DOHH2 (cell line): ENCODE measurements around the gene DNMT1.
A peak's percentile ranks its signal among the peaks of the same experiment; 100 is the strongest.

Experiments
- H3F3A ChIP-seq: fragments of 200-600 bp; sonication (generic), shearing (Covaris generic); 2 replicates; pipeline ENCODE4 v1.6.0; 2016; ENCODE audit warnings: antibody characterized with exemption, mild to moderate bottlenecking; ENCODE audit not compliant: control insufficient read depth, insufficient read depth
- H3K27ac ChIP-seq: fragments of 200-600 bp; sonication (generic); 2 replicates; pipeline ENCODE4 v1.5.1; 2014; ENCODE audit warnings: low read depth, mild to moderate bottlenecking, low read length, moderate library complexity
- H3K27me3 ChIP-seq: fragments of 200-600 bp; sonication (generic); 2 replicates; pipeline ENCODE4 v1.6.1; 2014; ENCODE audit warnings: mild to moderate bottlenecking, low read length, mixed read lengths; ENCODE audit not compliant: control insufficient read depth
- H3K36me3 ChIP-seq: fragments of 200-600 bp; sonication (generic); 2 replicates; pipeline ENCODE4 v1.6.1; 2014; ENCODE audit warnings: mild to moderate bottlenecking, low read length, moderate library complexity, mixed read lengths; ENCODE audit not compliant: control insufficient read depth
- H3K4me1 ChIP-seq: fragments of 200-600 bp; sonication (generic); 2 replicates; pipeline ENCODE4 v1.6.1; 2014; ENCODE audit warnings: mild to moderate bottlenecking, low read length, mixed read lengths; ENCODE audit not compliant: control insufficient read depth
- H3K4me2 ChIP-seq: fragments of 200-600 bp; sonication (generic); 2 replicates; pipeline ENCODE4 v1.6.0; 2014; ENCODE audit warnings: mild to moderate bottlenecking, low read length, moderate library complexity
- H3K4me3 ChIP-seq: fragments of 200-600 bp; sonication (generic); 2 replicates; pipeline ENCODE4 v1.5.1; 2014; ENCODE audit warnings: mild to moderate bottlenecking, low read length, mixed read lengths
- H3K79me2 ChIP-seq: fragments of 200-600 bp; sonication (generic); 2 replicates; pipeline ENCODE4 v1.6.1; 2014; ENCODE audit warnings: mild to moderate bottlenecking, low read length, mixed read lengths; ENCODE audit not compliant: control insufficient read depth
- H3K9me2 ChIP-seq: fragments of 200-600 bp; sonication (generic); replicated peaks from 2 replicates; pipeline ENCODE4 v1.6.1; 2014; ENCODE audit warnings: mild to moderate bottlenecking, low read length, mixed read lengths; ENCODE audit not compliant: control insufficient read depth
- H3K9me3 ChIP-seq: fragments of 200-600 bp; sonication (generic); 2 replicates; pipeline ENCODE4 v1.6.1; 2014; ENCODE audit warnings: antibody characterized with exemption, low read length, mixed read lengths; ENCODE audit not compliant: control insufficient read depth, insufficient read depth
- H4K20me1 ChIP-seq: fragments of 200-600 bp; sonication (generic); 2 replicates; pipeline ENCODE4 v1.6.0; 2014; ENCODE audit warnings: low read depth, mild to moderate bottlenecking, antibody characterized with exemption, low read length, moderate library complexity; ENCODE audit not compliant: control insufficient read depth, insufficient read depth
- EZH2phosphoT487 ChIP-seq: fragments of 200-600 bp; sonication (generic); IDR thresholded peaks from 2 replicates; pipeline ENCODE4 v1.6.1; 2017; ENCODE audit warnings: borderline replicate concordance, mild to moderate bottlenecking, antibody characterized with exemption, low read length, moderate library complexity, mixed read lengths
- TF ChIP-seq, protein P1 (sequence below): fragments of 200-600 bp; sonication (generic); IDR thresholded peaks from one replicate; pipeline ENCODE4 v1.5.1; 2014; ENCODE audit warnings: antibody characterized with exemption, mild to moderate bottlenecking, low read depth, low read length; ENCODE audit not compliant: poor library complexity, severe bottlenecking

DNMT1 gene

DNA sequence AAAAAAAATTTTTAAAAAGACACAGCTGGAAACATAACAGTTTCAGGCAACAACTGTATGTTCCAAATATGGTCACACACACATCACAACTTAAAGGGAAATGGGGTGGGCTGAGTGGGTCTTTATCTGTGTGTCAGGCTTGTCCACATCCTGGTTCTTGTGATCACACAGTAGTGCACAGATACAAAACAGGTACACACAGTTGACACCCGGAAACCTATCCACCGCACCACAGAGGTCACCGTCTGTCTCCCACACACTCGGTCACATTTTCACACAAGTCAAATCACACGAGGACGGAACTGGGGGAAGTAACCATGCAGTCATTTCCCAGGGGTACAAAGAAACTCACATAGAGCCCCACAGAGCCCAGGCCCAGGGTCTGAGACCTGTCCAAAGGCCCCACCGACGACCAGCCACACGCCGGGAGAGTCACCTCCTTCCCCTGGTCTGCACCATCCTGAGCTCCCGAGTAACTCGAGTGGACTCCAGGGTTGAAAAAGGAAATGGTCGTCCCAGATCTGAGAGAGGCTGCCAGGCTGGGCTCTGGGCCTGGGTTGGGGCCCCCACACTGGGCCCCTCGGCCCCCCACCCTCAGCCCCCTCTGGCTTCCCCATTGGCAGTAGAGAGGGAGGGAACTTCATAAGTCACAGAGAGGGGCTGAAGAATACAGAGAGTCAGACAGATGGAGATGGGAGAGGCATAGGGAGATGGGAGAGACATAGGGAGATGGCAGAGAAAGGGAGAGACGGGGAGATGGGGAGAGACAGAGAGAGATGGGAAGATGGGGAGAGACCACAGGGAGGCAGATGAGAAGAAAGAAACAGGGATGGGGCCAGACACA lies 89.9 kb downstream of the DNMT1 start:
- H3K27me3 ChIP-seq, result no peaks in the 10 kb centered on the region
- peaks cover 45% of the 10 kb centered on the region for H3K79me2 ChIP-seq
- peak overlapping the region; percentile 96 for H3K27ac ChIP-seq
- peaks cover 67% of the 10 kb centered on the region for H3F3A ChIP-seq
- TF ChIP-seq, protein P1, sequence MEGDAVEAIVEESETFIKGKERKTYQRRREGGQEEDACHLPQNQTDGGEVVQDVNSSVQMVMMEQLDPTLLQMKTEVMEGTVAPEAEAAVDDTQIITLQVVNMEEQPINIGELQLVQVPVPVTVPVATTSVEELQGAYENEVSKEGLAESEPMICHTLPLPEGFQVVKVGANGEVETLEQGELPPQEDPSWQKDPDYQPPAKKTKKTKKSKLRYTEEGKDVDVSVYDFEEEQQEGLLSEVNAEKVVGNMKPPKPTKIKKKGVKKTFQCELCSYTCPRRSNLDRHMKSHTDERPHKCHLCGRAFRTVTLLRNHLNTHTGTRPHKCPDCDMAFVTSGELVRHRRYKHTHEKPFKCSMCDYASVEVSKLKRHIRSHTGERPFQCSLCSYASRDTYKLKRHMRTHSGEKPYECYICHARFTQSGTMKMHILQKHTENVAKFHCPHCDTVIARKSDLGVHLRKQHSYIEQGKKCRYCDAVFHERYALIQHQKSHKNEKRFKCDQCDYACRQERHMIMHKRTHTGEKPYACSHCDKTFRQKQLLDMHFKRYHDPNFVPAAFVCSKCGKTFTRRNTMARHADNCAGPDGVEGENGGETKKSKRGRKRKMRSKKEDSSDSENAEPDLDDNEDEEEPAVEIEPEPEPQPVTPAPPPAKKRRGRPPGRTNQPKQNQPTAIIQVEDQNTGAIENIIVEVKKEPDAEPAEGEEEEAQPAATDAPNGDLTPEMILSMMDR, result no peak
- no peak for TF ChIP-seq EZH2phosphoT487
- peak overlapping the region; percentile 77 for H3K4me2 ChIP-seq
- H3K4me3 ChIP-seq, result peak overlapping the region; percentile 86
- no peaks in the 10 kb centered on the region for H3K9me2 ChIP-seq
- peaks cover 33% of the 10 kb centered on the region for H3K36me3 ChIP-seq
- no peaks in the 10 kb centered on the region for H3K9me3 ChIP-seq
- no peaks in the 10 kb centered on the region for H4K20me1 ChIP-seq
- peaks cover 80% of the 10 kb centered on the region for H3K4me1 ChIP-seq

GRCh38 chr19:10104130-10104513 lies 90.6 kb downstream of the DNMT1 start:
- H3K27ac ChIP-seq, result peak overlapping the region; percentile 96
- H3K9me2 ChIP-seq, result no peaks in the 10 kb centered on the region
- H4K20me1 ChIP-seq, result no peaks in the 10 kb centered on the region
- peaks cover 26% of the 10 kb centered on the region for H3K36me3 ChIP-seq
- TF ChIP-seq, protein P1, result no peak
- TF ChIP-seq EZH2phosphoT487, result no peak
- no peaks in the 10 kb centered on the region for H3K27me3 ChIP-seq
- no peaks in the 10 kb centered on the region for H3K9me3 ChIP-seq
- peaks cover 63% of the 10 kb centered on the region for H3F3A ChIP-seq
- peaks cover 80% of the 10 kb centered on the region for H3K4me1 ChIP-seq
- H3K4me3 ChIP-seq, result peak overlapping the region; percentile 86
- H3K79me2 ChIP-seq, result peaks cover 38% of the 10 kb centered on the region
- peak overlapping the region; percentile 77 for H3K4me2 ChIP-seq

DNA sequence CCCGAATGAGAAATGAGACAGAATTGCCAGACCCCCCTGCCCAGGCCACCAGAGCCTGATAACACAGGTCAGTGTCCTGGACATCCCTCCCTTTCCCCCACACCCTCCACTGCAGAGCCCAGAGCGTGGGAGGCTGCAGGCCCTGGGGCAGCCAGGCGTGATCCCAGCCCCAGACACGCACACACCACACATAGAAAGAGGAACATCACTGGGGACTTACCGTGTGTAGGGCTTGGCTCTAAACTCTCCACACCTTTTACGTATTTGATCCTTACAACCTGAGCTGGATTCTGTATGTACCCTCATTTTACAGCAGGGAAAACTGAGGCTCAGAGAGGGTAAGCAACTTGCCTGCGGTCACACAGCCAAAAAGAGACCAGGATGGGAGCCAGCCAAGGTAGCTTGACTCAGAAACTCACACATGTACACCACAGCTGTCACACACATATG lies 91.9 kb downstream of the DNMT1 start:
- Histone ChIP-seq H3K4me3 (peak overlapping the region; percentile 75), H3K9me2 (no peaks in the 10 kb centered on the region), H3K27ac (peak overlapping the region; percentile 96), H3K27me3 (no peaks in the 10 kb centered on the region), H4K20me1 (no peaks in the 10 kb centered on the region), H3K36me3 (peaks cover 13% of the 10 kb centered on the region), H3K9me3 (no peaks in the 10 kb centered on the region), H3K4me1 (peaks cover 79% of the 10 kb centered on the region), H3K79me2 (peaks cover 26% of the 10 kb centered on the region), H3K4me2 (peak overlapping the region; percentile 83), H3F3A (peaks cover 59% of the 10 kb centered on the region)
- TF ChIP-seq, protein P1, result no peak
